GM18499 (cell line): ENCODE results near the gene NISCH.

Experiments used
- ATAC-seq: cut with Tn5 transposase; IDR thresholded peaks from one replicate; pipeline ENCODE4 v1.9.1; 2021; ENCODE audit warnings: moderate number of reproducible peaks; ENCODE audit not compliant: insufficient read depth, unreplicated experiment

NISCH gene

GRCh38 chr3:52446631-52447511, 8.5 kb upstream of the NISCH start:
- ATAC-seq = no peak

- no peak for ATAC-seq
Observed at GRCh38 chr3:52447512-52448355, 7.7 kb upstream of the NISCH start.

GRCh38 chr3:52450489-52451236, 4.7 kb upstream of the NISCH start:
- ATAC-seq = no peak

- no peak for ATAC-seq
Observed at GRCh38 chr3:52451237-52452083, 3.9 kb upstream of the NISCH start.

- ATAC-seq = no peak
Observed at GRCh38 chr3:52452126-52452525, 3.3 kb upstream of the NISCH start.

- no peak for ATAC-seq
Observed at GRCh38 chr3:52452570-52453221, 2.7 kb upstream of the NISCH start.

- ATAC-seq = no peak
Observed at GRCh38 chr3:52453496-52454249, 1.7 kb upstream of the NISCH start, which contains the start of gene TNNC1. TNNC1 (minus strand) TSS chr3:52454041; CDS start chr3:52454015, 26 bp downstream.

GRCh38 chr3:52454250-52454937, 1.0 kb upstream of the NISCH start:
- ATAC-seq = no peak

- ATAC-seq = no peak
Observed at GRCh38 chr3:52454938-52455282, 494 bp upstream of the NISCH start.

- no peak for ATAC-seq
Observed at GRCh38 chr3:52456169-52456799, 880 bp downstream of the NISCH start.

GRCh38 chr3:52456800-52457183, 1.4 kb downstream of the NISCH start:
- ATAC-seq = no peak

- no peak for ATAC-seq
Observed at GRCh38 chr3:52458031-52458760, 2.8 kb downstream of the NISCH start.

GRCh38 chr3:52458770-52459545, 3.6 kb downstream of the NISCH start:
- ATAC-seq = no peak

GRCh38 chr3:52461874-52462273, 6.5 kb downstream of the NISCH start:
- ATAC-seq = no peak

- no peak for ATAC-seq
Observed at GRCh38 chr3:52463416-52463815, 8.0 kb downstream of the NISCH start.

GRCh38 chr3:52468336-52468735, 12.9 kb downstream of the NISCH start:
- ATAC-seq = no peak
